Activated CD8-positive, alpha-beta T cell treated with anti-CD3 and anti-CD28 coated beads for 36 hours (primary cell): Measurements from ENCODE around the gene HIF1A. TPM values are rescaled to one million over a fixed set of nuclear protein-coding genes. Genes with fewer than 3 reads are reported as not detected.

Source experiments
- ATAC-seq: fragments of 200-7000 bp; cut with Tn5 transposase; one replicate; pipeline ENCODE4 v1.10.0; 2021; ENCODE audit warnings: mild to moderate bottlenecking, moderate library complexity
- CTCF ChIA-PET: fragments of 350-600 bp; sonication (Branson Sonifier 250); formaldehyde crosslinking; loops from one replicate; lab custom pipeline; 2021; ENCODE audit warnings: antibody characterized with exemption; lab: Charles Lee
- POLR2A ChIA-PET: fragments of 350-600 bp; sonication (Branson Sonifier 250); formaldehyde crosslinking; loops from one replicate; lab custom pipeline; 2021; ENCODE audit warnings: antibody characterized with exemption; lab: Charles Lee
- DNase-seq: peaks from one replicate; pipeline ENCODE4 v3.0.0-alpha.2; 2020
- H3K27ac Mint-ChIP-seq: one replicate; pipeline ENCODE4 v1.8.0; 2021; ENCODE audit warnings: mild to moderate bottlenecking, mixed read lengths
- H3K27me3 Mint-ChIP-seq: one replicate; pipeline ENCODE4 v1.8.0; 2021; ENCODE audit warnings: mixed read lengths
- H3K36me3 Mint-ChIP-seq: one replicate; pipeline ENCODE4 v1.8.0; 2021; ENCODE audit warnings: low read depth, mixed read lengths
- H3K4me1 Mint-ChIP-seq: one replicate; pipeline ENCODE4 v1.8.0; 2021; ENCODE audit warnings: low read depth, mixed read lengths
- H3K4me3 Mint-ChIP-seq: one replicate; pipeline ENCODE4 v1.8.0; 2021; ENCODE audit warnings: mild to moderate bottlenecking, moderate library complexity, mixed read lengths
- H3K9me3 Mint-ChIP-seq: one replicate; pipeline ENCODE4 v1.8.0; 2021; ENCODE audit warnings: mixed read lengths
- intact Hi-C: fragments of 100-400 bp; cut with micrococcal nuclease; formaldehyde crosslinking; loops from one replicate; pipeline ENCODE4 v1.10.0; 2022
- total RNA-seq, 2 experiments: library from RNA; stranded (reverse); gene quantifications; one replicate each; pipeline ENCODE4 v1.2.3, GENCODE V29; 2021
- TF ChIP-seq, protein P1 (sequence below): fragments of 200-600 bp; IDR thresholded peaks from one replicate; pipeline ENCODE4 v1.8.0; 2022; ENCODE audit warnings: antibody characterized with exemption, mild to moderate bottlenecking

The HIF1A gene
- 100 to 1,000 TPM; 133 to 140 TPM for total RNA-seq

DNA sequence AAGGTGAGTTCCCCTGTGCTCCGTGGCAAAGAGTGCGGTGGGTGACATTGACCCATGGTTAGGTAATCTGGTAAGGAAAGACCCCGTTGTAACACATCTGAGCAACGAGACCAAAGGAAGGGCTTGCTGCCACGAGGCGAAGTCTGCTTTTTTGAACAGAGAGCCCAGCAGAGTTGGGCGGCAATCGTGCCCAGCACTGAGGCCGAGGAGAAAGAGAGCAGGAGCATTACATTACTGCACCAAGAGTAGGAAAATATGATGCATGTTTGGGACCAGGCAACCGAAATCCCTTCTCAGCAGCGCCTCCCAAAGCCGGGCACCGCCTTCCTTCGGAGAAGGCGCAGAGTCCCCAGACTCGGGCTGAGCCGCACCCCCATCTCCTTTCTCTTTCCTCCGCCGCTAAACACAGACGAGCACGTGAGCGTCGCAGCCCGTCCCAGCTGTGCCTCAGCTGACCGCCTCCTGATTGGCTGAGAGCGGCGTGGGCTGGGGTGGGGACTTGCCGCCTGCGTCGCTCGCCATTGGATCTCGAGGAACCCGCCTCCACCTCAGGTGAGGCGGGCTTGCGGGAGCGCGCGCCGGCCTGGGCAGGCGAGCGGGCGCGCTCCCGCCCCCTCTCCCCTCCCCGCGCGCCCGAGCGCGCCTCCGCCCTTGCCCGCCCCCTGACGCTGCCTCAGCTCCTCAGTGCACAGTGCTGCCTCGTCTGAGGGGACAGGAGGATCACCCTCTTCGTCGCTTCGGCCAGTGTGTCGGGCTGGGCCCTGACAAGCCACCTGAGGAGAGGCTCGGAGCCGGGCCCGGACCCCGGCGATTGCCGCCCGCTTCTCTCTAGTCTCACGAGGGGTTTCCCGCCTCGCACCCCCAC lies at the start of gene HIF1A:
Gene HIF1A (plus strand): TSS at position 684 of the 865 bp plus-strand sequence. CDS start 292 bp downstream, outside the sequence.
- H3K4me1 Mint-ChIP-seq = peaks cover 47% of the 10 kb centered on the region
- CTCF ChIA-PET = interaction anchor here (0.7 to 1.7 kb wide), 7 partner anchors 12 to 238 kb away, joined by 3 to 4 read pairs (median 3); no protein-coding TSS in a partner anchor
- H3K4me3 Mint-ChIP-seq = peak within 1 kb of the TSS; percentile 98
- peaks cover 38% of the 10 kb centered on the region for H3K36me3 Mint-ChIP-seq
- peak within 1 kb of the TSS; percentile 96 for H3K27ac Mint-ChIP-seq
- TF ChIP-seq, protein P1, sequence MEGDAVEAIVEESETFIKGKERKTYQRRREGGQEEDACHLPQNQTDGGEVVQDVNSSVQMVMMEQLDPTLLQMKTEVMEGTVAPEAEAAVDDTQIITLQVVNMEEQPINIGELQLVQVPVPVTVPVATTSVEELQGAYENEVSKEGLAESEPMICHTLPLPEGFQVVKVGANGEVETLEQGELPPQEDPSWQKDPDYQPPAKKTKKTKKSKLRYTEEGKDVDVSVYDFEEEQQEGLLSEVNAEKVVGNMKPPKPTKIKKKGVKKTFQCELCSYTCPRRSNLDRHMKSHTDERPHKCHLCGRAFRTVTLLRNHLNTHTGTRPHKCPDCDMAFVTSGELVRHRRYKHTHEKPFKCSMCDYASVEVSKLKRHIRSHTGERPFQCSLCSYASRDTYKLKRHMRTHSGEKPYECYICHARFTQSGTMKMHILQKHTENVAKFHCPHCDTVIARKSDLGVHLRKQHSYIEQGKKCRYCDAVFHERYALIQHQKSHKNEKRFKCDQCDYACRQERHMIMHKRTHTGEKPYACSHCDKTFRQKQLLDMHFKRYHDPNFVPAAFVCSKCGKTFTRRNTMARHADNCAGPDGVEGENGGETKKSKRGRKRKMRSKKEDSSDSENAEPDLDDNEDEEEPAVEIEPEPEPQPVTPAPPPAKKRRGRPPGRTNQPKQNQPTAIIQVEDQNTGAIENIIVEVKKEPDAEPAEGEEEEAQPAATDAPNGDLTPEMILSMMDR = no peak
- ATAC-seq (peak; percentile 89), DNase-seq (peak; percentile 98)
- peaks cover under 1% of the 10 kb centered on the region for H3K9me3 Mint-ChIP-seq
- POLR2A ChIA-PET = interaction anchor here (0.5 to 2.5 kb wide), 23 partner anchors 11 to 324 kb away, joined by 3 to 16 read pairs (median 4); no protein-coding TSS in a partner anchor
- intact Hi-C loops = loop anchor here (5.0 to 10.0 kb wide), 4 partner anchors 100 to 370 kb away; partner anchors contain the start of gene PRKCH
- peaks cover 1% of the 10 kb centered on the region for H3K27me3 Mint-ChIP-seq

DNA sequence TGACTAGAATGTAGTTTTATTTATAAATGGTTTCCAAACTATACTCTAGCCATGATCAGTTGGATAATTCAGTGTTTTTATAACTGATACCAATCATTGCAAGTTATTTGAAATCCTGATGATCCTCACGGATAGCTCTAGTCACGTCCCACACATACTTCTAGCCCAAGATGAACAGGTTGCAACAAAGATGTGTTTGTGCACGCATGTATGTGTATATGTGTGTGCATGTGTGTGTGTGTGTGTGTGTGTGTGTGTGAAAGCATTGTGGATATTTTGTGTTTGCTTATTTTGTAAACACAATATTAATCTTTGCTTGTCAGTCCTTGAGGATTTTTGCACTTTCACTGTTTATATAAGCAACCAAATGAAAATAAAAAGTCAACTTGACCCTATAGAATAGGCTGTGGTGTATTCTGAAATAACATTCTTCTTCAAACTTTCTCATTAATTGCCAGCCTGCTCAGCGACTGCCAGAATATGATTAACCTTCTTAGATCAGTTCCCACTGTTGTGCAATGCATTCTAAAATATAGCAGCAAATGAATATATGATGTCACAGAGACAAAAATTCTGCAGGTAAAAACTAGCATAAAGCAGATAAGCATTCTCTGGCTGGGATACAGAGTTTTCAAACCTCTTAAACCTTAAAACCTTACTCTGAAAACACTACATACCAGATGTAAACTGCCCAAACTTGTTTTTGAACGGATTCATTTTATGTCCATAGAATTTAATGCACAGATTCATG lies 48.8 kb upstream of the HIF1A start:
- no peaks in the 10 kb centered on the region for H3K36me3 Mint-ChIP-seq
- H3K27me3 Mint-ChIP-seq = no peaks in the 10 kb centered on the region
- intact Hi-C loops = no loop called here
- TF ChIP-seq, protein P1 = no peak
- POLR2A ChIA-PET = interaction anchor here (0.6 kb wide), 1 partner anchor 15 kb away, joined by 3 read pairs; no protein-coding TSS in a partner anchor
- DNase-seq (no peak), ATAC-seq (no peak)
- H3K4me3 Mint-ChIP-seq = no peak overlapping the region
- H3K9me3 Mint-ChIP-seq = peaks cover 1% of the 10 kb centered on the region
- peaks cover 24% of the 10 kb centered on the region for H3K4me1 Mint-ChIP-seq
- H3K27ac Mint-ChIP-seq = no peak overlapping the region
- CTCF ChIA-PET = no interaction called here

DNA sequence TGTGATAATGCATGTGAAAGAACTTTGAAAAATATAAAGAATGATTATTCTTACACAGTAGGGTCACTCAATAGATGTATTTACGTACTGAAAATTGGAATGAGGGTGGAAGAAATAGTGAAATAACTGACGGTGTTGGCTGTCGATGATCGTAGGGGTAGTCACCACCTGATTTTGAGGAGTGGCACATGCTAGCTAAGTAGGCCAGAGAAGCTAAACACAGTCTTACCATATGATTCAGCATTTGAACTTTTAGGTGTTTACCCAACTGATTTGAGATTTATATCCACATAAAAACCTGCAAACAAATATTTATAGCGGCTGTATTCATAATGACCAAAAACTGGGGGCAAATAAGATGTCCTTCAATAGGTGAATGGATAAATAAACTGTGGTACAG lies 47.6 kb upstream of the HIF1A start:
- Mint-ChIP-seq H3K9me3 (peaks cover under 1% of the 10 kb centered on the region), H3K4me3 (no peak overlapping the region), H3K4me1 (peaks cover 24% of the 10 kb centered on the region), H3K36me3 (no peaks in the 10 kb centered on the region), H3K27ac (no peak overlapping the region), H3K27me3 (no peaks in the 10 kb centered on the region)
- TF ChIP-seq, protein P1 = no peak
- POLR2A ChIA-PET = interaction anchor here (0.9 kb wide), 1 partner anchor 72 kb away, joined by 5 read pairs; no protein-coding TSS in a partner anchor
- no peak for ATAC-seq
- intact Hi-C loops = no loop called here
- CTCF ChIA-PET = interaction anchor here (1.4 kb wide), 1 partner anchor 9 kb away, joined by 3 read pairs; no protein-coding TSS in a partner anchor
- DNase-seq = no peak

DNA sequence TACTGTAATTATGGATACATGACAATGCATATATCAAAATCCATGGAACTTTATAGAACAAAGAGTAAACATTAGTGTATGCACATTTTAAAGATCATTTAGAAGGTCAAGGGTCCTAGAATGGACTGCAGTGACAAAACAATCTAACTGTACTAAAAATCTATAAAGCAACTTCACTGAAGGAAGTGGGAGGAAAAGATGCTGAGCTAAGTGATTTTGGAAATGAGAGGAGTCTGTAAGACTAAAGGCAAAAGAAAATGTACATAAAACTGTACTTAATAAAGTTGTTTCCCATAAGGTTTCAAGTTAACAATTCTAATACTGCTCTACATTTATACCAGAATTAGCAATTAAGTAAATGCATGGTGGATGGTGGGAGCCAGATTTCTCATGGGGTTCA lies 46.9 kb upstream of the HIF1A start:
- ChIA-PET POLR2A (interaction anchor here (0.9 kb wide), 1 partner anchor 72 kb away, joined by 5 read pairs; no protein-coding TSS in a partner anchor), CTCF (interaction anchor here (1.3 to 1.4 kb wide), 2 partner anchors 10 to 40 kb away, joined by 3 to 4 read pairs; no protein-coding TSS in a partner anchor)
- Mint-ChIP-seq H3K4me1 (peaks cover 24% of the 10 kb centered on the region), H3K36me3 (no peaks in the 10 kb centered on the region), H3K9me3 (no peaks in the 10 kb centered on the region), H3K27ac (no peak overlapping the region), H3K4me3 (no peak overlapping the region), H3K27me3 (no peaks in the 10 kb centered on the region)
- TF ChIP-seq, protein P1 = no peak
- DNase-seq (no peak), ATAC-seq (no peak)
- intact Hi-C loops = no loop called here
